Activated CD8-positive, alpha-beta memory T cell treated with anti-CD3 and anti-CD28 coated beads for 1 hour (primary cell): Measurements from ENCODE around the gene TNS1.

Source experiments
- DNase-seq, 2 donors: peaks; one replicate each; pipeline ENCODE4 v3.0.0-alpha.2; 2020; ENCODE audit warnings: low read depth in 1 of 2; ENCODE audit errors: extremely low read depth in 1 of 2

Gene TNS1

GRCh38 chr2:217934321-217935131 is 68.3 kb downstream of the TNS1 start:
- DNase-seq: no peak

- DNase-seq: no peak
These were observed 69.2 kb downstream of the TNS1 start for GRCh38 chr2:217933617-217933993.

GRCh38 chr2:217932803-217933616 is 69.8 kb downstream of the TNS1 start:
- DNase-seq: no peak

GRCh38 chr2:217931846-217932560 is 70.8 kb downstream of the TNS1 start:
- DNase-seq: no peak

- DNase-seq: no peak
These were observed 71.8 kb downstream of the TNS1 start for GRCh38 chr2:217930761-217931563.

GRCh38 chr2:217929757-217930707 is 72.8 kb downstream of the TNS1 start:
- DNase-seq: no peak

GRCh38 chr2:217929272-217929671 is 73.5 kb downstream of the TNS1 start:
- DNase-seq: no peak

GRCh38 chr2:217928324-217929181 is 74.2 kb downstream of the TNS1 start:
- no peak for DNase-seq

GRCh38 chr2:217927601-217928323 is 75.0 kb downstream of the TNS1 start:
- no peak for DNase-seq

- DNase-seq: no peak
These were observed 76.0 kb downstream of the TNS1 start for GRCh38 chr2:217926801-217927200.

GRCh38 chr2:217924346-217924901 is 78.4 kb downstream of the TNS1 start:
- no peak for DNase-seq

- no peak for DNase-seq
These were observed 79.6 kb downstream of the TNS1 start for GRCh38 chr2:217923007-217923686.

- DNase-seq: no peak
These were observed 80.4 kb downstream of the TNS1 start for GRCh38 chr2:217922101-217923006.

- DNase-seq: no peak
These were observed 81.8 kb downstream of the TNS1 start for GRCh38 chr2:217920879-217921603.

GRCh38 chr2:217919781-217920351 is 82.9 kb downstream of the TNS1 start:
- no peak for DNase-seq
